ENCODE measurements around the gene ALAS2.

ALAS2 gene

DNA sequence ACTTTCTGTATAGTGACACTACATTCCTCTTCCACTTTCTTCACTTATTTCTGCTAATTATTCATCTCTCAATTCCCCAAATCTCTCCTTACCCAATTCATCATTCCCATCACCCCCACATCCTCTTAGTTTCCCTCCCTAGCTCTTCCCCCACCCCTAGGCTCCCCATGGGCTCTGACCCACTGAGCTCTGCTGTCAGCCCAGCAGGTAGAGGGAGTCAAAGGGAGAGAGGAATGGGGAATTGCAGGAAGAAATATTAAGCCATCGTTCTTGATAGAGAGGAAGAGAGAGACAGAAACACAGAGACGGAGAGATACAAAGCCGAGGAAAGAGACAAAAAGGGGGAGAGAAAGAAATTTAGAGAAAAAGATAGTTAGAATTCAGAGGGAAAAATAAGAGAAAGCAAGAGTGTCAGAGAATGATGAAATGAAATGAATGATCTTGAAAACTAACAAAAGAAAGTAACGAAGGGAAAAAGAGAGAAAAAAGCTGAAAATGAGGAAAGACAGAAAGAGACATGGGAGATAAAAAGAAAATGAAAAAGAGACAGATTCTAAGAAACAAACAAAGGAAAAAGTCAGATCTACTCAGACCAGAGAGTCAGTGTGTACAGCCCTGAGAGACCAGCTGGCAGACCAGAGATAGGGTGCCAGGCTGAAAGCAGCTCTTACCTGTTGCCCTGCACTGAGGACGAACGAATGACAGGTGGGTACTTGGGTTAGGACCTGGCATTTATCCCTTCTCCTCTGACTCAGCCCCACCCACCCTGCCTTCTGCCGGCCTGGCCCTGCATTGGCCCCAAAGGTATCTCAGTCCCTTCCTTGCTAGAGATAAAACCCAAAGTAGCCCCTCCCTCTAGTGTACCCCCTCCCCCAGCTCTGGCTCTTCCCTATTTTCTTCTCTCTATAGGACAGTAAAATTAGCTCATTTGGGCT lies at the start of gene ALAS2:
Gene ALAS2 (minus strand): TSS at position 707 of the 935 bp plus-strand sequence. CDS start 4,977 bp downstream, outside the sequence.
- Histone ChIP-seq H3K9me3 (ENCODE audit: control insufficient read depth, insufficient read depth, low read depth, low read length) (no peaks in the 10 kb centered on the region), H3K4me1 (ENCODE audit: control insufficient read depth, insufficient read depth, low read length) (no peaks in the 10 kb centered on the region), H3K27ac (ENCODE audit: extremely low read depth, low read depth, low read length) (no peak within 1 kb of the TSS), H3K4me3 (ENCODE audit: low read depth, low read length) (no peak within 1 kb of the TSS), H3K36me3 (ENCODE audit: control insufficient read depth in 2 of 2, insufficient read depth in 1 of 2, low read length in 2 of 2) (no peaks in the 10 kb centered on the region)
- ChIA-PET CTCF (no interaction called here), POLR2A (interaction anchor here (0.8 kb wide), 1 partner anchor 30 kb away, joined by 3 read pairs; the partner anchor contains the start of gene APEX2)
- TF ChIP-seq ZNF292 (tag by site-specific recombination; IDR thresholded peaks at IDR 0.05; ENCODE audit: borderline replicate concordance, low read depth): no peak
- TF ChIP-seq ZNF701 (tag by site-specific recombination; IDR thresholded peaks at IDR 0.05): no peak
- no peak for TF ChIP-seq HOXD13 (CRISPR knock-in tag; IDR thresholded peaks at IDR 0.05; ENCODE audit: borderline replicate concordance)
- no peak for TF ChIP-seq ZNF621 (tag by site-specific recombination; IDR thresholded peaks at IDR 0.05)
- TF ChIP-seq, protein P1, sequence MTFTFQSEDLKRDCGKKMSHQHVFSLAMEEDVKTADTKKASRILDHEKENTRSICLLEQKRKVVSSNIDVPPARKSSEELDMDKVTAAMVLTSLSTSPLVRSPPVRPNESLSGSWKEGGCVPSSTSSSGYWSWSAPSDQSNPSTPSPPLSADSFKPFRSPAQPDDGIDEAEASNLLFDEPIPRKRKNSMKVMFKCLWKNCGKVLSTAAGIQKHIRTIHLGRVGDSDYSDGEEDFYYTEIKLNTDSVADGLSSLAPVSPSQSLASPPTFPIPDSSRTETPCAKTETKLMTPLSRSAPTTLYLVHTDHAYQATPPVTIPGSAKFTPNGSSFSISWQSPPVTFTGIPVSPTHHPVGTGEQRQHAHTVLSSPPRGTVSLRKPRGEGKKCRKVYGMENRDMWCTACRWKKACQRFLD (tag by site-specific recombination; IDR thresholded peaks at IDR 0.05): no peak
- no peak for TF ChIP-seq ZNF2 (tag by site-specific recombination; IDR thresholded peaks at IDR 0.05)
- TF ChIP-seq, protein P2, sequence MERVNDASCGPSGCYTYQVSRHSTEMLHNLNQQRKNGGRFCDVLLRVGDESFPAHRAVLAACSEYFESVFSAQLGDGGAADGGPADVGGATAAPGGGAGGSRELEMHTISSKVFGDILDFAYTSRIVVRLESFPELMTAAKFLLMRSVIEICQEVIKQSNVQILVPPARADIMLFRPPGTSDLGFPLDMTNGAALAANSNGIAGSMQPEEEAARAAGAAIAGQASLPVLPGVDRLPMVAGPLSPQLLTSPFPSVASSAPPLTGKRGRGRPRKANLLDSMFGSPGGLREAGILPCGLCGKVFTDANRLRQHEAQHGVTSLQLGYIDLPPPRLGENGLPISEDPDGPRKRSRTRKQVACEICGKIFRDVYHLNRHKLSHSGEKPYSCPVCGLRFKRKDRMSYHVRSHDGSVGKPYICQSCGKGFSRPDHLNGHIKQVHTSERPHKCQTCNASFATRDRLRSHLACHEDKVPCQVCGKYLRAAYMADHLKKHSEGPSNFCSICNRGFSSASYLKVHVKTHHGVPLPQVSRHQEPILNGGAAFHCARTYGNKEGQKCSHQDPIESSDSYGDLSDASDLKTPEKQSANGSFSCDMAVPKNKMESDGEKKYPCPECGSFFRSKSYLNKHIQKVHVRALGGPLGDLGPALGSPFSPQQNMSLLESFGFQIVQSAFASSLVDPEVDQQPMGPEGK (tag by site-specific recombination; IDR thresholded peaks at IDR 0.05): no peak
- TF ChIP-seq ZNF148 (tag by site-specific recombination; IDR thresholded peaks at IDR 0.05; ENCODE audit: borderline replicate concordance): no peak
- TF ChIP-seq ZNF266 (tag by site-specific recombination; IDR thresholded peaks at IDR 0.05; ENCODE audit: low read depth): no peak
- no peak for TF ChIP-seq ZNF560 (tag by site-specific recombination; IDR thresholded peaks at IDR 0.05; ENCODE audit: borderline replicate concordance)
- no peak for TF ChIP-seq ZNF214 (tag by site-specific recombination; IDR thresholded peaks at IDR 0.05; ENCODE audit: borderline replicate concordance)
- no peak for TF ChIP-seq ZNF629 (tag by site-specific recombination; IDR thresholded peaks at IDR 0.05)
- no peak for TF ChIP-seq ZBTB17 (tag by site-specific recombination; IDR thresholded peaks at IDR 0.05)
- TF ChIP-seq OSR2 (tag by site-specific recombination; IDR thresholded peaks at IDR 0.05): no peak
- TF ChIP-seq ZNF530 (tag by site-specific recombination; IDR thresholded peaks at IDR 0.05; ENCODE audit: low read depth): no peak

- ChIA-PET POLR2A (no interaction called here), CTCF (no interaction called here)
- Histone ChIP-seq H3K4me1 (ENCODE audit: control insufficient read depth, insufficient read depth, low read length) (no peaks in the 10 kb centered on the region), H3K36me3 (ENCODE audit: control insufficient read depth in 2 of 2, insufficient read depth in 1 of 2, low read length in 2 of 2) (no peaks in the 10 kb centered on the region; a peak in 1 of 3 replicates), H3K27ac (ENCODE audit: extremely low read depth, low read depth, low read length) (no peak within 1 kb of the TSS), H3K4me3 (ENCODE audit: low read depth, low read length) (no peak within 1 kb of the TSS), H3K9me3 (ENCODE audit: control insufficient read depth, insufficient read depth, low read depth, low read length) (no peaks in the 10 kb centered on the region)
- TF ChIP-seq BCL11A (tag by site-specific recombination; IDR thresholded peaks at IDR 0.05; ENCODE audit: low read depth): no peak
- no peak for TF ChIP-seq BCL11B (tag by site-specific recombination; IDR thresholded peaks at IDR 0.05; ENCODE audit: low read depth)
- no peak for TF ChIP-seq ZNF585B (tag by site-specific recombination; IDR thresholded peaks at IDR 0.05)
- no peak for TF ChIP-seq OVOL3 (tag by site-specific recombination; IDR thresholded peaks at IDR 0.05)
- no peak for TF ChIP-seq ZNF76 (tag by site-specific recombination; IDR thresholded peaks at IDR 0.05; ENCODE audit: borderline replicate concordance, low read depth)
- TF ChIP-seq, protein P3, sequence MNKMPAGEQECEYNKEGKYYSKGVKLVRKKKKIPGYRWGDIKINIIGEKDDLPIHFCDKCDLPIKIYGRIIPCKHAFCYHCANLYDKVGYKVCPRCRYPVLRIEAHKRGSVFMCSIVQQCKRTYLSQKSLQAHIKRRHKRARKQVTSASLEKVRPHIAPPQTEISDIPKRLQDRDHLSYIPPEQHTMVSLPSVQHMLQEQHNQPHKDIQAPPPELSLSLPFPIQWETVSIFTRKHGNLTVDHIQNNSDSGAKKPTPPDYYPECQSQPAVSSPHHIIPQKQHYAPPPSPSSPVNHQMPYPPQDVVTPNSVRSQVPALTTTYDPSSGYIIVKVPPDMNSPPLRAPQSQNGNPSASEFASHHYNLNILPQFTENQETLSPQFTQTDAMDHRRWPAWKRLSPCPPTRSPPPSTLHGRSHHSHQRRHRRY (tag by site-specific recombination; IDR thresholded peaks at IDR 0.05): no peak
- no peak for TF ChIP-seq YY1 (tag by site-specific recombination; IDR thresholded peaks at IDR 0.05)
- TF ChIP-seq ZNF18 (tag by site-specific recombination; IDR thresholded peaks at IDR 0.05): no peak
- TF ChIP-seq ZBTB7A (tag by site-specific recombination; IDR thresholded peaks at IDR 0.05; ENCODE audit: low read depth): no peak
- no peak for TF ChIP-seq ZNF624 (tag by site-specific recombination; IDR thresholded peaks at IDR 0.05)
Observed at GRCh38 chrX:55074851-55075467, 44.2 kb upstream of the ALAS2 start, which contains the start of gene PAGE2B. Gene PAGE2B (plus strand): TSS chrX:55075030. CDS start chrX:55076042, 1,012 bp downstream.
